Thyroid gland (tissue), 4 donors: ENCODE data around the gene PRPF6. TPM values are rescaled to one million over a fixed set of nuclear protein-coding genes. Genes with fewer than 3 reads are reported as not detected.

Experiments used
- DNase-seq, 2 donors: peaks; one replicate each; pipeline ENCODE4 v3.0.0-alpha.2; 2019
- H3K27ac ChIP-seq, 3 donors: fragments of 200-600 bp; sonication (generic); 1 replicate in 2 of 3; 2 replicates in 1 of 3; pipeline ENCODE4 v1.5.1; 2016 to 2019; ENCODE audit warnings: mild to moderate bottlenecking in 1 of 3, moderate library complexity in 1 of 3
- H3K27me3 ChIP-seq: fragments of 200-600 bp; sonication (generic); one replicate; pipeline ENCODE4 v1.5.1; 2019
- H3K36me3 ChIP-seq, 2 donors: fragments of 200-600 bp; sonication (generic); one replicate each; pipeline ENCODE4 v1.5.1; 2016 to 2019
- H3K4me1 ChIP-seq, 2 donors: fragments of 200-600 bp; sonication (generic); one replicate each; pipeline ENCODE4 v1.5.1; 2017 to 2019
- H3K4me3 ChIP-seq, 3 donors: fragments of 200-600 bp; sonication (generic); replicated peaks in 1 of 3; 1 replicate in 2 of 3; 2 replicates in 1 of 3; pipeline ENCODE4 v1.5.1; 2016; ENCODE audit warnings: mild to moderate bottlenecking in 1 of 3
- H3K9me3 ChIP-seq: fragments of 200-600 bp; sonication (generic); one replicate; pipeline ENCODE4 v1.5.1; 2017
- POLR2A ChIP-seq, 2 donors: fragments of 450-650 bp; IDR thresholded peaks; one replicate each; pipeline ENCODE4 v1.6.1; 2017; ENCODE audit warnings: antibody characterized with exemption in 2 of 2, mild to moderate bottlenecking in 2 of 2, moderate library complexity in 1 of 2
- WGBS, 2 donors: methylation state at CpG; one replicate each; pipeline ENCODE4 v1.1.5; 2017; 5-methylcytosine and 5-hydroxymethylcytosine counted together
- intact Hi-C: fragments of 100-400 bp; cut with DNase I; formaldehyde crosslinking; loops from one replicate; pipeline ENCODE4 v1.15.1; 2023
- total RNA-seq, 4 donors: library from RNA; depleted of rRNA; stranded (reverse); fragments of >200 nt; gene quantifications; one replicate each; pipeline ENCODE4 v1.2.3, GENCODE V29; 2016
- TF ChIP-seq, protein P1 (sequence below), 6 experiments: fragments of 200-600 bp in 3 of 6; fragments of 450-650 bp in 3 of 6; sonication (generic) in 3 of 6; IDR thresholded peaks; one replicate each; pipeline ENCODE4 v1.5.1; 2016 to 2019; ENCODE audit warnings: antibody characterized with exemption in 6 of 6, mild to moderate bottlenecking in 2 of 6, inconsistent platforms in 1 of 6, moderate library complexity in 1 of 6

PRPF6 gene
- total RNA-seq, 4 donors from 2014 or later: 62.8 to 76.2 (median 70.1) TPM

DNA sequence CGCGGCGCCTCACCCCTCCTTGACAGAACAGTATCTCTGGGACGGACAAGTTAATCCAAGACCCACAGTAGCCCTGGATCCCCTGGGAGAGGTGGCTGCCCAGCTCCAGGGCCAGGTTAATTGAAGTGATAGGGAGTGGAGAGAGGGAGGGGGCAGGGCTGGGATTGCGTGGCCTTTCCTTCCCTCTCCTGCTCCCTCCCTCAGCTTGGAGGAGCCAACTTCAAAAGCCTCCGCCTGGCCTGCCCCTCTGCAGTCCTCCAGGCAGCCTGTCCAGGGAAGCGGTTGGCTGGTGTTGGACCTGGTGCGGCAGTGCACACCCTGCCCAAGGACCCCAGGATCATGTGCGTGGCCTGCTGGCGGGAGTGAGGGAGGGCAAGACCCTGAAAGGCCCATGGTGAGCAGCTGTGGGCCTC is 55.0 kb downstream of the PRPF6 start, which contains the start of gene C20orf204:
Gene C20orf204, plus strand, starts transcription at position 250 of the 413 bp plus-strand sequence. Its CDS starts 142 bp downstream, at position 392.
- H3K4me1 ChIP-seq: peaks cover 7 to 36% of the 10 kb centered on the region in 2 donors
- intact Hi-C loops: no loop called here
- no peak within 1 kb of the TSS for H3K27ac ChIP-seq
- H3K4me3 ChIP-seq: no peak within 1 kb of the TSS
- no peaks in the 10 kb centered on the region for H3K27me3 ChIP-seq
- 57 to 75% methylated on average over 2 to 8 of the region's 10 CpGs for WGBS, 2 donors
- no peak for TF ChIP-seq POLR2A (IDR thresholded peaks at IDR 0.05)
- TF ChIP-seq, protein P1, sequence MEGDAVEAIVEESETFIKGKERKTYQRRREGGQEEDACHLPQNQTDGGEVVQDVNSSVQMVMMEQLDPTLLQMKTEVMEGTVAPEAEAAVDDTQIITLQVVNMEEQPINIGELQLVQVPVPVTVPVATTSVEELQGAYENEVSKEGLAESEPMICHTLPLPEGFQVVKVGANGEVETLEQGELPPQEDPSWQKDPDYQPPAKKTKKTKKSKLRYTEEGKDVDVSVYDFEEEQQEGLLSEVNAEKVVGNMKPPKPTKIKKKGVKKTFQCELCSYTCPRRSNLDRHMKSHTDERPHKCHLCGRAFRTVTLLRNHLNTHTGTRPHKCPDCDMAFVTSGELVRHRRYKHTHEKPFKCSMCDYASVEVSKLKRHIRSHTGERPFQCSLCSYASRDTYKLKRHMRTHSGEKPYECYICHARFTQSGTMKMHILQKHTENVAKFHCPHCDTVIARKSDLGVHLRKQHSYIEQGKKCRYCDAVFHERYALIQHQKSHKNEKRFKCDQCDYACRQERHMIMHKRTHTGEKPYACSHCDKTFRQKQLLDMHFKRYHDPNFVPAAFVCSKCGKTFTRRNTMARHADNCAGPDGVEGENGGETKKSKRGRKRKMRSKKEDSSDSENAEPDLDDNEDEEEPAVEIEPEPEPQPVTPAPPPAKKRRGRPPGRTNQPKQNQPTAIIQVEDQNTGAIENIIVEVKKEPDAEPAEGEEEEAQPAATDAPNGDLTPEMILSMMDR (IDR thresholded peaks at IDR 0.05): no peak
- H3K36me3 ChIP-seq: peaks cover 19 to 24% of the 10 kb centered on the region in 2 donors
- DNase-seq: no peak
- H3K9me3 ChIP-seq: no peaks in the 10 kb centered on the region

DNA sequence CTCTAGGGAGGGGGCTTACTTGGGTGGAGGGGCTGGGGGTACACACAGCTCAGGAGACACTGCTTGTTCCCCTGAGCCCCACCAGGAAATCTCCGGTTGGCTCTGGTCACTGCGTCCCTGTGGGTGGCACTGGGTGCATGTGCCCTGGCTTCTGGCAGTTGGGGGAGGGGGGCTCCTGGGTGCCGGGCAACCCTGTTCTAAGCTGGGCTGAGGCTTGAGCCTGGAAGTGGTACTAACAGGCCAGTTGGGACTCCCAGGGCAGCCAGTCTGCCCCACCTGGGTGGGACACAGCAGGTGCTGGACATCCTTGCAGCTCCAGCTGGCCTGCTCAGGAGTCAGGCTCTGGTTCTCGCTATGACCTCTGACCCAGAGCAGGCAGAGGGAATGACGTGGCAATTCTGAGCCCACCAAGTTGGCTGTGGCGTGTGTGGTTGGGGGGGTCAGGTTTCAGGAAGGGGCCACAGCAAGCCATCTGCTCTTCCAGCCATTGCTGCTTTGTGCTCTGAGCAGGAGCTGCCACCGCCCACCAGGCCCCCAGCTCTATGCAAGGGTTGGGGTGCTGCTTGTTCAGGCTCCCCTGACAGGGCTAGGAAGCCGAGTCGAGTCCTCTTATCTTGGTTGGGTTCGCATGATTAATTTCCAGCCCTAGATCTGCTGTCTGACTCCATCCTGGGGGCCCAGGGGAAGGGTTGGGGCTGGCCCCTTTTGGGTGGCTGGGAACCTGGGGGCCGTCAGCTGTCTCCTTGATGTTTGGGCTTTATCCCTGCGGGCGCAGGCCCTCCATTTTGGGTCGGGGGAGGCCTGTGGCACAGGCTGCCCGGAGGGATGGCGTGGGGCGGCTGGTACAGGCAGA is 55.6 kb downstream of the PRPF6 start:
- Histone ChIP-seq H3K27me3 (no peaks in the 10 kb centered on the region), H3K4me3 (no peak overlapping the region), H3K4me1 (peaks cover 7 to 39% of the 10 kb centered on the region in 2 donors), H3K27ac (no peak overlapping the region), H3K36me3 (peaks cover 19 to 22% of the 10 kb centered on the region in 2 donors), H3K9me3 (no peaks in the 10 kb centered on the region)
- 67 to 89% methylated on average over 5 to 14 of the region's 17 CpGs for WGBS, 2 donors
- no peak for DNase-seq
- intact Hi-C loops: no loop called here
- no peak for TF ChIP-seq POLR2A (IDR thresholded peaks at IDR 0.05)

DNA sequence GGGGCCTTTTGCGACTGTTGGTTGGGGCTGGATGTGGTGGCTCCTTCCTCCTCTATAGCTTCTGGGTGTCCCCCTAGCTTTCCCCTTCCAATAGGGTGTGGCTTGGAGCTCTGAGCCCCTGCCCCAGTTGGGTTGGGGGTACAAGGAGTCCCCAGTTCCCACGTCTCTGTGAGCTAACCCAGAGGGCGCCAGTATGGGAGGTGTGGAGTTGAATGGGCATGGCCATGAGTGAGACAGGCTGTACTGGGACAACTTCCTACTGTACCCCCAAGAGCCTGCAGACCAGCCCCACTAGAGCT is 56.2 kb downstream of the PRPF6 start:
- H3K4me3 ChIP-seq: no peak overlapping the region
- intact Hi-C loops: no loop called here
- TF ChIP-seq POLR2A (IDR thresholded peaks at IDR 0.05): no peak
- TF ChIP-seq, protein P1 (IDR thresholded peaks at IDR 0.05): no peak
- DNase-seq: no peak
- H3K27me3 ChIP-seq: no peaks in the 10 kb centered on the region
- peaks cover 15 to 16% of the 10 kb centered on the region in 2 donors for H3K36me3 ChIP-seq
- peaks cover 7 to 45% of the 10 kb centered on the region in 2 donors for H3K4me1 ChIP-seq
- no peak overlapping the region for H3K27ac ChIP-seq
- 61 to 95% methylated on average over 2 of the region's 3 CpGs for WGBS, 2 donors
- H3K9me3 ChIP-seq: no peaks in the 10 kb centered on the region

DNA sequence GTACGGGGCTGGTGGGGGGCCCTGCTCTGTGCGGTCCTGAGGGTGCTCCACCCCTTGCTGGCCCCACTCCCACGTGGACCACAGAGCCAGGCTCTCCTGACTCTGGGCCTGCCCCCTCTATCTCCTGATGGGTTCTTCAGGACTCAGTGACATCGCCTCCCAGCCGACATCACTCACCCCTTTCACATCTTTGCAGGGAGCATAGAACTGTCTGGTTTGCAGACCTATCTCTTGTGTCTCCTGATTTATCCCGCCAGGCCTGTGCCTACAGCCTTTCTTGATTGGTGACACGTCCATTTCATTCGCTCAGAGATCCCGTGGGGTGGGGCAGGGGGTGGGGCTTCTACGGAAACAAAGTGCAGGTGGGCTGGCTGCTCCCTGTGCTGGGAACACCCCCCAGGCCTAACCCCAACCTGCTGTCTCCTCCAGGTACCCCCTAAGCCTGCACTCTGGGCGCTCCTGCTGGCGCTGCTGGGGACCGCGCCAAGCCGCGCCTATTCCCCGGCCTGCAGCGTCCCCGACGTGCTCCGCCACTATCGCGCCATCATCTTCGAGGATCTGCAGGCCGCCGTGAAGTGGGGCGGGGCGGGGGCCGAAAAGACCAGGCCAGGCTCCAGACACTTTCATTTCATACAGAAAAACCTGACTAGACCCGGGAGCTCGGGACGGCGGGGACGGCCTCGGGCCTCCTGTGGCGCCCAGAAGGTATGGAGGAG is 56.7 kb downstream of the PRPF6 start:
- Histone ChIP-seq H3K9me3 (no peaks in the 10 kb centered on the region), H3K4me3 (peak overlapping the region in 1 of 3 donors; percentile 33), H3K4me1 (peaks cover 7 to 49% of the 10 kb centered on the region in 2 donors), H3K36me3 (peaks cover 11 to 12% of the 10 kb centered on the region in 2 donors), H3K27me3 (no peaks in the 10 kb centered on the region), H3K27ac (no peak overlapping the region)
- intact Hi-C loops: no loop called here
- no peak for DNase-seq
- TF ChIP-seq POLR2A (IDR thresholded peaks at IDR 0.05): no peak
- TF ChIP-seq, protein P1 (IDR thresholded peaks at IDR 0.05): no peak
- WGBS, 2 donors: 9 to 19% methylated on average over 24 to 33 of the region's 36 CpGs

DNA sequence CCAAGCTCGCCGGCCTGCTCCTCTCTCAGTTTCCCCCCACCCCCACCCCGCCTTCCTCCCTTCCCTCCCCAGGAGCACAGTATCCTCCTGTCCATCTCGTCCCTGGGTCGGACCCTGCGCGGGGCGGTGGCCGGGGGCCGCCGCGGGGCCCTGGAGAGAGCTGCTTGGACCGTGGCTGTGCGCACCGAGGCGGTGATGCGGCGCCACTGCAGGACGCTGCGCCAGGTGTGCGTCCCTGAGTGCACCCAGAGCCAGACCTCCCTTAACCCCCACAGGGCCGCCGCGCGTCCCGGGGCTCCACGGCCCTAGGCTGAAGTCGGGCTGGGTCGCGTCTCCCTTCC is 57.3 kb downstream of the PRPF6 start:
- WGBS, 2 donors: 0% methylated on average over 2 of the region's 30 CpGs; no CpG with 5 or more reads in 1 of the 2 donors
- peaks cover 8 to 10% of the 10 kb centered on the region in 2 donors for H3K36me3 ChIP-seq
- H3K4me1 ChIP-seq: peaks cover 7 to 49% of the 10 kb centered on the region in 2 donors
- peak overlapping the region in 2 of 3 donors; percentile 45 to 61 for H3K27ac ChIP-seq
- TF ChIP-seq, protein P1 (IDR thresholded peaks at IDR 0.05): no peak
- TF ChIP-seq POLR2A (IDR thresholded peaks at IDR 0.05): no peak
- H3K4me3 ChIP-seq: peak overlapping the region in 1 of 3 donors; percentile 33
- intact Hi-C loops: no loop called here
- H3K9me3 ChIP-seq: no peaks in the 10 kb centered on the region
- H3K27me3 ChIP-seq: no peaks in the 10 kb centered on the region
- peak; percentile 29 to 39 for DNase-seq
